Thyroid gland (tissue), 4 donors: ENCODE measurements around the gene EIF4E3. TPM values are rescaled to one million over a fixed set of nuclear protein-coding genes. Genes with fewer than 3 reads are reported as not detected.

Experiments
- DNase-seq, 2 donors: peaks; one replicate each; pipeline ENCODE4 v3.0.0-alpha.2; 2019
- H3K27ac ChIP-seq, 3 donors: fragments of 200-600 bp; sonication (generic); 1 replicate in 2 of 3; 2 replicates in 1 of 3; pipeline ENCODE4 v1.5.1; 2016 to 2019; ENCODE audit warnings: mild to moderate bottlenecking in 1 of 3, moderate library complexity in 1 of 3
- H3K27me3 ChIP-seq: fragments of 200-600 bp; sonication (generic); one replicate; pipeline ENCODE4 v1.5.1; 2019
- H3K36me3 ChIP-seq, 2 donors: fragments of 200-600 bp; sonication (generic); one replicate each; pipeline ENCODE4 v1.5.1; 2016 to 2019
- H3K4me1 ChIP-seq, 2 donors: fragments of 200-600 bp; sonication (generic); one replicate each; pipeline ENCODE4 v1.5.1; 2017 to 2019
- H3K4me3 ChIP-seq, 3 donors: fragments of 200-600 bp; sonication (generic); replicated peaks in 1 of 3; 1 replicate in 2 of 3; 2 replicates in 1 of 3; pipeline ENCODE4 v1.5.1; 2016; ENCODE audit warnings: mild to moderate bottlenecking in 1 of 3
- H3K9me3 ChIP-seq: fragments of 200-600 bp; sonication (generic); one replicate; pipeline ENCODE4 v1.5.1; 2017
- CTCF ChIP-seq, 6 experiments: fragments of 200-600 bp in 3 of 6; fragments of 450-650 bp in 3 of 6; sonication (generic) in 3 of 6; IDR thresholded peaks; one replicate each; pipeline ENCODE4 v1.5.1; 2016 to 2019; ENCODE audit warnings: antibody characterized with exemption in 6 of 6, mild to moderate bottlenecking in 2 of 6, inconsistent platforms in 1 of 6, moderate library complexity in 1 of 6
- POLR2A ChIP-seq, 2 donors: fragments of 450-650 bp; IDR thresholded peaks; one replicate each; pipeline ENCODE4 v1.6.1; 2017; ENCODE audit warnings: antibody characterized with exemption in 2 of 2, mild to moderate bottlenecking in 2 of 2, moderate library complexity in 1 of 2
- WGBS, 2 donors: methylation state at CpG; one replicate each; pipeline ENCODE4 v1.1.5; 2017; 5-methylcytosine and 5-hydroxymethylcytosine counted together
- intact Hi-C: fragments of 100-400 bp; cut with DNase I; formaldehyde crosslinking; loops from one replicate; pipeline ENCODE4 v1.15.1; 2023
- total RNA-seq, 4 donors: library from RNA; depleted of rRNA; stranded (reverse); fragments of >200 nt; gene quantifications; one replicate each; pipeline ENCODE4 v1.2.3, GENCODE V29; 2016

EIF4E3 gene
- total RNA-seq, 4 donors from 2014 or later, result 18.4 to 26.6 (median 26.0) TPM

- Histone ChIP-seq H3K4me1 (no peaks in the 10 kb centered on the region), H3K27ac (no peak overlapping the region), H3K36me3 (no peaks in the 10 kb centered on the region), H3K4me3 (no peak overlapping the region), H3K27me3 (no peaks in the 10 kb centered on the region), H3K9me3 (no peaks in the 10 kb centered on the region)
- TF ChIP-seq POLR2A (IDR thresholded peaks at IDR 0.05) (no peak), CTCF (IDR thresholded peaks at IDR 0.05) (no peak)
- no peak for DNase-seq
- intact Hi-C loops, result no loop called here
- WGBS, 2 donors, result 56 to 67% methylated on average over 10 of the region's 10 CpGs
Measured at GRCh38 chr3:71636482-71636881, 88.7 kb downstream of the EIF4E3 start.

- DNase-seq, result no peak
- Histone ChIP-seq H3K4me3 (no peak overlapping the region), H3K9me3 (no peaks in the 10 kb centered on the region), H3K27ac (no peak overlapping the region), H3K4me1 (no peaks in the 10 kb centered on the region), H3K27me3 (no peaks in the 10 kb centered on the region), H3K36me3 (no peaks in the 10 kb centered on the region)
- TF ChIP-seq POLR2A (IDR thresholded peaks at IDR 0.05) (no peak), CTCF (IDR thresholded peaks at IDR 0.05) (no peak)
- intact Hi-C loops, result no loop called here
- WGBS, 2 donors, result 90 to 93% methylated on average over 9 of the region's 9 CpGs
Measured at GRCh38 chr3:71636001-71636400, 89.2 kb downstream of the EIF4E3 start.

- no peak for DNase-seq
- no peaks in the 10 kb centered on the region for H3K9me3 ChIP-seq
- no peak overlapping the region for H3K27ac ChIP-seq
- H3K36me3 ChIP-seq, result no peaks in the 10 kb centered on the region
- intact Hi-C loops, result no loop called here
- H3K27me3 ChIP-seq, result no peaks in the 10 kb centered on the region
- no peak for TF ChIP-seq POLR2A (IDR thresholded peaks at IDR 0.05)
- TF ChIP-seq CTCF (IDR thresholded peaks at IDR 0.05), result no peak
- no peak overlapping the region for H3K4me3 ChIP-seq
- no peaks in the 10 kb centered on the region for H3K4me1 ChIP-seq
Measured at GRCh38 chr3:71634671-71635070, 90.5 kb downstream of the EIF4E3 start.

- H3K9me3 ChIP-seq, result no peaks in the 10 kb centered on the region
- TF ChIP-seq CTCF (IDR thresholded peaks at IDR 0.05) (no peak), POLR2A (IDR thresholded peaks at IDR 0.05) (no peak)
- no peaks in the 10 kb centered on the region for H3K27me3 ChIP-seq
- WGBS, 2 donors, result 47 to 60% methylated on average over 2 of the region's 2 CpGs
- no peaks in the 10 kb centered on the region for H3K36me3 ChIP-seq
- intact Hi-C loops, result no loop called here
- no peak overlapping the region for H3K27ac ChIP-seq
- no peak overlapping the region for H3K4me3 ChIP-seq
- peak in 1 of 2 donors; percentile 4 for DNase-seq
- H3K4me1 ChIP-seq, result no peaks in the 10 kb centered on the region
Measured at GRCh38 chr3:71629711-71630110, 95.5 kb downstream of the EIF4E3 start.

GRCh38 chr3:71629289-71629688 lies 95.9 kb downstream of the EIF4E3 start:
- intact Hi-C loops, result no loop called here
- H3K9me3 ChIP-seq, result no peaks in the 10 kb centered on the region
- no peak overlapping the region for H3K27ac ChIP-seq
- no peaks in the 10 kb centered on the region for H3K36me3 ChIP-seq
- 75 to 76% methylated on average over 8 of the region's 8 CpGs for WGBS, 2 donors
- no peak for DNase-seq
- H3K4me3 ChIP-seq, result no peak overlapping the region
- TF ChIP-seq POLR2A (IDR thresholded peaks at IDR 0.05), result no peak
- no peak for TF ChIP-seq CTCF (IDR thresholded peaks at IDR 0.05)
- no peaks in the 10 kb centered on the region for H3K27me3 ChIP-seq
- no peaks in the 10 kb centered on the region for H3K4me1 ChIP-seq
